Measurements from ENCODE around the gene MAML3. TPM values are rescaled to one million over a fixed set of nuclear protein-coding genes. Genes with fewer than 3 reads are reported as not detected.
"Not testable (repeated sequence)": the region's sequence is repeated elsewhere in the genome, so short reads cannot be mapped to it uniquely, and the experiment has no call there.

Gene MAML3
- total RNA-seq, 2 donors from 2014 or later: 6.3 to 6.5 TPM

DNA sequence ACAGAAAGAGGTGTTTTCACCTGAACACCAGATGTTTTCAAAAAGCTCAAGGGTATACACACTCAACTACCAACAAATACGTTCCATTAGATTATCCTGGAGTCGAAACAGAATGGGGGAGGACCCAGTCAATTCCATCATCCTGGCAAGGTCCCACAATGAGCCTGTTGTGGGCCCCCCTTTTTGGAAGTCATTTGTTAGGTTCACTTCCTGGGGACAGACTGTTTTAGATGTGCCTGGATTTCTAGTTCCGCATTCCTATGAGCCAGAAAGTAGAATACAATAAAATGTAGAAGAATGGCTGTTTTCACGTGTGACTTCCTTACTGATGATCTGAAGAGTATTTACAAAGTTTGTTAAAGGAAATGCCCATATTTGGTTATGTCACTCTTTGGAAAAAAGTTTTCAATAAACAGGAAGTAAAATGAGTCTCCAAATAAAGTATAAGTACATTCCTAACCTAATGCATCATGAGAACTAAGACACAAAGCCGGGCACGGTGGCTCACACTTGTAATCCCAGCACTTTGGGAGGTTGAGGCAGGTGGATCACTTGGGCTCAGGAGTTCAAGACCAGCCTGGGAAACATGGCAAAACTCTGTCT is 192.5 kb downstream of the MAML3 start:
- no peak for DNase-seq (ENCODE audit: low spot score)
- intact Hi-C loops (cut with DNase I): no loop called here

DNA sequence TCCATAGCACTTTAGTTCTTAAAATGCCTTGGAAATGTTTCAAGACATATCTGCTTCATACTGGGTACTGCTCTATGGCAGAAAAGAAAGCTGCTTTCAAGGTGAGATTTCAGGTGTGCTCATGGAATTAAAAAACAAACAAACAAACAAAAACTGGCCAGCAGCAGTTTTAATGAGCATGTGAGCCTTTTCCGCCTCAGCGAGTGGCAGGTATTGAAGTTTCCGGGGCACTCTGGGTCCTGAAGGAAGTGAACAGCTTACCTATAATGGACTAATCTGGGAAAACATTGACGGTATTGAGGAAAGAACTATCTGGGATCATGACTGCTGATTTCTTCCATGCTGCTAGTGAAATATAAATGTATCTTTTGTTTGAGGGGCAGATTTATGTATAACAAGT is 194.6 kb downstream of the MAML3 start:
- intact Hi-C loops (cut with DNase I): no loop called here
- no peak for DNase-seq (ENCODE audit: low spot score)

DNA sequence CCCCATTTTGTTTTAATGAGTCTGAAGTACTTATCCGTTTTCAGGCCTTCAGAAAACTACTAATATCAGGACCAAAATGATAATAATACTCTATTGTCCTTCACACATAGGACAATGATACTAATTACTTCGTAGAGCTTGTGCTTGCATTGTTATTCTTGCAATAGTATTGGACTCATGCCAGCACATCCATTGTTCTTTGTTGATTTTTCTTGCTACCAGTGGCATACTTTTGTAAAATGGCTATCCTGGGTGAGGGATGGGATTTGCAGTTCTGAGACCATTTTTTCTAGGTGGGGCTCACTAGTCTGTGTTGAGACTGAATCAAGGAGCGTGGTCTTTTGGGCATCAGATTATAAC is 195.3 kb downstream of the MAML3 start:
- intact Hi-C loops (cut with DNase I): no loop called here
- DNase-seq (ENCODE audit: low spot score): no peak

DNA sequence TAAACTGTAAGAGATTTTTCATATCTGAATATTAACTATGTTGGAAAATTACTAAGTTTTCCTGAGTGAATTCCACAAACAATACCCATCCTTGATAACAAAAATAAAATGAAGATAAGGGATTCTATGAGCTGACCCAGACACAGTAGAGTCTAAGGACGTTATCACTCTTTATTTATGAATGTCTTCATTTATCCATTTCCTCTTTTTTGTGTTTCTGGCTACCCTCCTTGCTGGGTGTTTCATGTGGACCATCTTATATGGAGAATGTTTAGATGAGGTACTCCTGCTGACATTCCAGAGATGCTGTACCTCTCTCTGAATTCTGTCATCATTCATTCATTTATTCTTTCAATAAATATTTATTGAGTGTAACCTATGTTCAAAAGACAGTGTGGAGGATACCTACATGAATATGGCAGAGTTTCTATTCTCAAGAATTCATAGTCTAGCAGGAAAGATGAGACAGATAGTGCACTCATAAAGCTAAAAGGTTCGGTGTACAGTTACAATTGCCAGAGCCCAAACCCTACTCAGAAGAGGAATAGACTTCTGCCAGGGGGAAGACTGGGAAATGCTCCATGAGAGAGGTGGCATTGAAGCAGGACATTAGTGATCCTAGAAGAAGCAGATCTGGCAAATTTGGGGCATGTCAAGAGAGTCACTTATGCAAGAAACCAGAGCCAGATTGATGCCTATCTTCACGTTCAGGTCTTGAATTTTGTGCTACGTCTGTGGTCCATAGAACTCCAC is 195.8 kb downstream of the MAML3 start:
- no peak for DNase-seq (ENCODE audit: low spot score)

DNA sequence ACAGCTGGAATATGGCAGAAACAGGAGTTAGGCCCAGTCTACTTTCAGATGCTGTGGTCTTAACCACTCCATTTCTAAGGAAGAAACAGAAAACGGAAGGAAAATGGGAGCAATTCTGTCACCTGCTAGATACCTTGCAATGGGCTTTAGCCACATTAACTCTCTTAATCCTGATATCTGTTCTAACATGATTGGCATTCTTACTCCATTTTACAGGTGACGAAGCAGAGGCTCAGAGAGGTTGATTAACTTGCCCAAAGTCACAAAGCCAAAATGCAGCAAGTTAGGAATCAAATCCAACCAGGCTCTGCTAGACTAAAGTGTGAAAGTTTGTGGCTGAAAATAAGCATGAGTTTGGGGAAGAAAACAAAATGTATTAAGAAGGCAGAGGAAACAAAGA is 196.9 kb downstream of the MAML3 start:
- intact Hi-C loops (cut with DNase I): no loop called here
- DNase-seq (ENCODE audit: low spot score): no peak

More for the DNA sequence above, 195.8 kb downstream of the MAML3 start:
- intact Hi-C loops (cut with DNase I): no loop called here

DNA sequence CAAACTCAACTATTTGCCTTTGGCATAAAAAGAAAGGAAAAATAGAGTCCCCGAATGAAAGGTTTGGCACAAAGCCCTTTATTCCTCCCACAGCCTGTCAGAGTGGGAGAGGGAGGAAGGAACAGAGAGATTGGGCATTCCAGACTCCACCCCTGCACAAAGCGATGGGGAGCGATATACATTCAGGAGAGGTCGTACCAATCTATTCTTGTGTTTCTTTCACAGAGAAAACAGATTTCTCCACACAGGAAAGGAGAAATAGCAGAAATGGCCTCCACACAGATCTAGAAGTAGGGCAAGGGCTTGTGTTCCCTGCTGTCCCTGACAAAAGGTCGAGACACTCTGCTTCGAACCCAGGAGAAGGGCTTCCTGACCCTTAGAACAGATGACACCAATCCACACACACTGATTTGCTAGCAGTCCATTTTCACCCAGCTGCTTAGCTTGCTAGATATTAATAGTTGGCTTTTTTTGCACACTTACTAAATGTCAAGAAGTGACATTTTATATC is 197.4 kb downstream of the MAML3 start:
- DNase-seq (ENCODE audit: low spot score): no peak
- intact Hi-C loops (cut with DNase I): no loop called here

DNA sequence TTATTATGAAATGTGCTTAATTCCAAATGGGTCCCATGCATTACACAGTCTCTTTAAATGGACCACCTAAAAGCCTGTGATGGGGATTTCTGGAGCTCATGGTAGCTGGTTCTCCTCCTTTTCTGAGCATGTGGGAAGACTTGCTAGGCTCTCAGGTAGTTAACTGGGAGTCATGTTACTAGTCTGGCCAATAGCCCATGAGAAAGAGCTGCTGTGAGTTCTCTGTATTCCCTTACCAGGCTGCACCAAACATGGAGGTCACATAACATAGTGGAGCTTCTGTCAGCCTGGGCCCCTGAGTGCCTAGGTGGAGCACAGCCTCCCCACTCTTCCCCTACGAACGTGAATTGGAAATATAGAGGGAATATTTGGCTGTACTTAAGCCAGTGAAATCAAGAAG is 198.4 kb downstream of the MAML3 start:
- intact Hi-C loops (cut with DNase I): no loop called here
- no peak for DNase-seq (ENCODE audit: low spot score)

DNA sequence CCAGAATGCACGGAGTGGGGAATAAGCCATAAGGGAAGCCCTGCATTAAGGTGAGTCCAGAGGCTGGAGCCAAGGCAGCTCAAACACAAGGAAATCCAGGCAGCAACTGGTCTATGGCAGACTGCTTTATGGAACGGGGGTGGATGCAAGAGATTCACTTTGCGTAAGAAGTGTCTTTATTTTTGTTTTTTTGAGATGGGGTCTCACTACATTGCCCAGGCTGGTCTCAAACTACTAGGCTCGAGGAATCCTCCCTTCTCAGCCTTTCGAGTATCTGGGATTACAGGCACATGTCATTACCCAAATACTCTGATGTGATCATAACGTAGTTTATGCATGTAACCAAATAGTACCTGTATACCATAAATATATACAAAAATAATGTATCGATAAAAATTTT is 199.5 kb downstream of the MAML3 start:
- intact Hi-C loops (cut with DNase I): no loop called here
- DNase-seq (ENCODE audit: low spot score): no peak

DNA sequence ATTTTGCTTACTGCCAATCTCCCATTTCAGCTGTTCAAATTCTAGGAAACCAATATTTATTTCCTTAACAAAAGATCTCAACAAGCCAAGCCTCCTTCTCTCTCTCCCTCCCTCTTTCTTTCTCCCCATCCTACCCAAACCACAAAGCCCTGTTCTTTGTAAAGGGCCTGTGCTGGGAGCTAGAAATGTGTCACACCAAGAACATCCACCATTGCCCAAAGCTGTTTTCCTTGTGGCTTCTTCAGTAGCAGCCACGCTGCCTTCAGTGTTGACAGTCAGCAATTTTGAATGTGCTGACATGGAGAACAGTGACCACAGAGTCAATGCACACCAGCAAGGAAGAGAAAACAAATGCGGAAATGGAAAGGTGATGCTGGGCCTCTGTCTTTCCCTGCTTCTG is 203.0 kb downstream of the MAML3 start:
- no peak for DNase-seq (ENCODE audit: low spot score)
- intact Hi-C loops (cut with DNase I): no loop called here

DNA sequence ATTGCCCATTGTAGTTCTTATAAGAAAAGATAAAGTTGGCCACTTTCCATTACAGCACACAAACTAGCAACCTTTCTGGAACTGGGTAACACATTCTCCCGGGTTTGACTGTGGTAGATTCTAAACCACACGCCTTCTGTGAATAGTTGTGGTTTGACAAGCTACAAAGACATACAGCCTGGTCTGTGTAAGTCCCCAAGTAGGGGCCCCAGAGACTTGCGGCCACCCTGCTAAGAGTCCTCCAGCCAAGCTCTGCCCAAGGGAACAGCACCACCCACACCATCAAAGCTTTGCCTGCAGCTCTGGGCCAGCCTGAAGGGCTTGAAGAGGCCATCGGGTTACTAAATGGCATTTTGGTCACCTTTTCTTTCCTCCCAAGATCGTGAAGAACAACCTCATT is 203.4 kb downstream of the MAML3 start:
- intact Hi-C loops (cut with DNase I): no loop called here
- no peak for DNase-seq (ENCODE audit: low spot score)

DNA sequence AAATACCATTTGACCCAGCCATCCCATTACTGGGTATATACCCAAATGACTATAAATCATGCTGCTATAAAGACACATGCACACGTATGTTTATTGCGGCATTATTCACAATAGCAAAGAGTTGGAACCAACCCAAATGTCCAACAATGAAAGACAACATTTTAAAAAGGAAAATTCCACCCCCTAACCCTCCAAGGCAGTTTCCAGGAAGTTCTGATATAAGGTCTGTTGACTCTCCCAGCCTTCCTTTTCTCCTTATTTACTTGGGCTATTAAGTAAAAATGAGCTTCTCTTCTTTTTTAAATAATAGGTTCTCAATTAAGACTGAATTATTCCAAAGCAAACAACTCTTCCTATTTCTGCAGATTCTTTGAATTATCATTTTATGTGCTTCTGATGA is 209.1 kb downstream of the MAML3 start:
- intact Hi-C loops (cut with DNase I); DNase-seq (ENCODE audit: low spot score): not testable (repeated sequence)

DNA sequence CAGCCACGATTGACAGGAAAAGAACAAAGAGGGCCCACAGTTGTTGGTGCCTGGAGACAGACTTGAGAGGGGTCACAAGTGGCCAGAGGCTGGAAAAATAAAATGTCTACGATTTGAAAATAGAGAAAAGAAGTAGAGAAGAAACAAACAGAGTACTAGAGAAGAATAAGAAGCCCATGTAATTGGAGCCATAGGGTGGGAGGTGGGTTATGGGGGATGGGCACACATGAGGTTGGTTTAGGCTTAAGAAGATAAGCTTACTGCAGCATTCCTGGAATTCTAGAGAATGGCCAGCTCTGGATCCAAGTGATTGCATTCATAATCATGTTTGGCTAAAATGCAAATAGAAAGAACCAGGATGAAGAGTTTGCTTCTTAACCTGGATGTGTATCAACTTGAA is 210.7 kb downstream of the MAML3 start:
- intact Hi-C loops (cut with DNase I): no loop called here
- no peak for DNase-seq (ENCODE audit: low spot score)

DNA sequence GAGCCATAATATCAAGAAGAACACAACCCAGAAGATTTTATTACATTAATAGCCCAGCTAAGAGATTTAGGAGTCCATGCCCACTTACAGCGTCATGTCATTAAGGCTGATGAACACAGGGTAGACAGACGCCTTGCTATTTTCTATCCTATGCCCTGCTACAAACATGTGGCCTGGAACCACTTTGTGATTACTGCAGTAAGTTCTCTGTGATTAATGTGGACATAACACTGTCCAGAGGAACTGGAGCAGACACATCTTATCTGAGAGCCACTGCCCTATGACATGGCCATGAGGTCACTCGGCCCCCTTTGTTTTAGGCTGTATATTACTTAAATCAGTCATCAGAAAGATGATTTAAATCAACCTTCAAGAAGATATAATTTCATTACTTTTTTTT is 211.7 kb downstream of the MAML3 start:
- DNase-seq (ENCODE audit: low spot score): no peak
- intact Hi-C loops (cut with DNase I): no loop called here

DNA sequence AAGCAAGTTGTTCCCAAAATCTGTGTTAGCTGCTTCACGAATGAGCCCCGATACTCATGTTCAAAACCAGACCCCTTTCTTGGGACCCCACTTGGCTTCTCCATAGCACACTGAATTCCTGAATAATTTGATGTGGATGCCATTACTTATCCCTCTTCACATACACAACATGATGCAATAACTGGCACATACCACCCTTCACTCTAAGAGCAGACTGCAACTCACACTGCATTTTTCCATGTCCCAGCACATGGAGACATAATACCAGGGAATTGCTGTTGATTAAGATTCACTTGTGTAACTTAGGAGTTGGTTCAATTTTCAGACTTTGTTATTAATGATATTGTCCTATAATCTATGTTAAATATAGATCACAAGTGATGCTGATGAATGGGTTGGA is 213.4 kb downstream of the MAML3 start:
- DNase-seq (ENCODE audit: low spot score): no peak
- intact Hi-C loops (cut with DNase I): loop anchor here in 1 of 2 donors (2.0 kb wide), 1 partner anchor 66 kb away; no protein-coding TSS in a partner anchor

DNA sequence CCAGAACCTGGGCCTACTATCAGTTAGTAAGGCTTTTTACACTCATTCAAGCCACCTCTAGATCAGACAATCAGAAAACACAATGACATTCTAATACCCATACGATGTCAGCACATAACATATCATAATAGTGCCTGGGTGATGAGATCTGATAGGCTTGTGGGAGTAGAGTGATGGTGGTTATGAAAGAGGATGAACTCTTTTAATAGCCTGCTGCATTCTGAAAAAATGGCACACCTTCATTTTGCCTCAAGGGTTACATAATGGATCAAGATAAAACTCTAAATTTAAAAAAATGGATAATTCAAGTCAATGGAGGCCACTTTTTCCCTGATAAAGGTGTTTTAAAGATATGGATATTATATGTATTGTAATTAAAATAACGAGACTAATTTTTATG is 215.6 kb downstream of the MAML3 start:
- DNase-seq (ENCODE audit: low spot score): no peak
- intact Hi-C loops (cut with DNase I): no loop called here

DNA sequence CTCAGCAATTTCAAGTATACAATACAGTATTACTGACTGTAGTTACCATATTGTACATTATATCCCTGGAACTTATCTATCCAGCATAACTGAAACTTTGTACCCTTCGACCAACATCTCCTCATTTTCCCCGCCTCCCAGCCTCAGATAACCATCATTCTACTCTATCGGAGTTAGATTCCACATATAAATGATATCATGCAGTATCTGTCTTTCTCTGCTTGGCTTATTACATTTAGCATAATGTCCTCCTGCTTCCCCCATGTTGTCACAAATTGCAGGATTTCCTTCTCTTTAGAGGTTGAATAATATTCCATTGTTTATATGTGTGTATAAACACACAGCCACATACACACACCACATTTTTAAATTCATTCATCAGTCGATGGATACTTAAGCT is 218.1 kb downstream of the MAML3 start:
- DNase-seq (ENCODE audit: low spot score): no peak
- intact Hi-C loops (cut with DNase I): no loop called here

DNA sequence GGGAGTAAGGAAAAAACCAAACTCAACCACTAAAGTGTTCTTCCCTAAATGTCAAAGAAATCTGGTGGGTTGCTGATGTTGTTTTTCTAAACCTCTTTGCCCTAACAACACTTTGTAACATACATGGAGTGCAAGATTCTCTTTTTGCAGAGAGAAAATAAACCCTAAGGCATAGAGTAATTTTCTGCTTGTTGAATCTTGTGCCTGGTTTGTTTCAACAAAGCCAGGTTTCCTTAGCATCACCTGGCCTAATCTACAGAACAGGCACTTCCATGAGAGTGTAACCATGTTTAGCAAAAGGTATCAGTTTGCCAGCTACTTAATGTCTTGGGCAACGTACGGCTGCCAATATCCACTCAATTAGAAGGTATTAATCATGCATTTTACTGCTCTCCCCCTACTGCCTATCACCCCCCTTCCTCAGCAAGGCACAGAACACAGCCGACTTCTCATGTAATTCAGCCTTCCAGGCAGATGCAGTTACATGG is 219.2 kb downstream of the MAML3 start:
- no peak for DNase-seq (ENCODE audit: low spot score)
- intact Hi-C loops (cut with DNase I): no loop called here

DNA sequence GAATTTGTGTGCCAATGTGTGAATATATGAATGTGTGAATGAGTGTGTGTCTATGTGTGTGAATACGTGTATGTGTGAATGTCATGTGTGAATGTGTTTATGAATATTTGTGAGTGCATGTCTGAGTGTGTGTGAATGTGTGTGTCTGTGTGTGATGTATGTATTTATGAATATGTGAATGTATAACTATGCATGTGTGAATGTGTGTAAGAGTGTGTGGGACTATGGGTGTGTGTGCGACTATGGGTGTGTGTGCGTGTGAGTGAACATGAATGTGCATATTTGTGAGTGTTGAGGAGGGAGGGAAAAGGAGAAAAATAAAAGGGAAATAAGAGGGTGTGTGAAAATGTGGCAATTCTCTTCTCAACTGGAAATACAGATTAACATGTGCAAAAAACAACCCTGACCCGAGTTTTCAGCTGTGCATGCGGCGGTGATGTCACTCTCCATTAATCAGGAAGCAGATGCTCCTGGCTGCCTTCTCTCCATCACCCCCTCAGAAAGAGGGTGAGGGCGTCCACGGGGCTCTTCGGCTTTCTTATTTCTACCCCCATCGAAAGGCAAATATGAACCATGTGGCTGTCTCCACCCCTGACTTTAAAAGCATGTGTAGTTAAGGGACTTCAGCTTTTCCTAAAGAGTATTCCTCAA is 219.8 kb downstream of the MAML3 start:
- no peak for DNase-seq (ENCODE audit: low spot score)
- intact Hi-C loops (cut with DNase I): no loop called here

DNA sequence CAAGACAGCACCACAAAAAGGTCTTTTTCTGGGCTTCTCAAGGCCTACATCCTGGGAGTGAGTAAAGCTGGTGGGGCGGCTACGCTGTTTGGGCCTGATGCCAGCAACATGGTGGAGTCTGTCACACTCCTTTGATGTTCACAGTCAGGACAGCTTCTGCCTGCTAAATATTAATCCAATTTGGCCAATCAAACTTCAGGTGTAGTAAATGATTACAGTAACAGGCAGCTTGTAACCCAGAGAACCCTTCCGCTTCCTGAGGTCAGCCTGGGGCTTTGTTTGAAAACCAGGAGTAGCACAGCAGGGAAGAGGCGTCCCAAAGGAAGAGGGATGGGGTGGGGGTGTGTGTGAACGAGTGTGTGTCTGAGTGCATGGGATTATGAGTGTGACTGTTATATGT is 220.4 kb downstream of the MAML3 start:
- intact Hi-C loops (cut with DNase I): no loop called here
- no peak for DNase-seq (ENCODE audit: low spot score)

DNA sequence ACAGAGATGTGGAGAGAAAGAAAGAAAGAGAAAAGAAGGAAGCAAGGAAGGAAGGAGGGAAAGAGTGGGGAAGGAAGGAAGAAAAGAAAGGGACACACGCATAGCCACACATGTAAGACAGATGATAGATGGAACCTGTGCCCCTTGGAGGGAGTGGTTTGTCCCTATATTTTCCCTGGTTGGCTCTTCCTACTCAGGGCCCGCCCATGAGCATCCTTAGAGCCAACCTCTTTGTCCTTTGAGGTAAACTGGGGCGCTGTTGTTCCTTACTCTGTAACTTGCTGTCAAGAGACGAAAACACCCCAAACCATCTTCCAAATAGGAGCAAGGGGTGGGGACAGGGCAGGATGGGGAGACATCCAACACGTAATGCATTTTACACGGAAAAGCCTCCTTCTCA is 220.9 kb downstream of the MAML3 start:
- intact Hi-C loops (cut with DNase I): no loop called here
- DNase-seq (ENCODE audit: low spot score): no peak

DNA sequence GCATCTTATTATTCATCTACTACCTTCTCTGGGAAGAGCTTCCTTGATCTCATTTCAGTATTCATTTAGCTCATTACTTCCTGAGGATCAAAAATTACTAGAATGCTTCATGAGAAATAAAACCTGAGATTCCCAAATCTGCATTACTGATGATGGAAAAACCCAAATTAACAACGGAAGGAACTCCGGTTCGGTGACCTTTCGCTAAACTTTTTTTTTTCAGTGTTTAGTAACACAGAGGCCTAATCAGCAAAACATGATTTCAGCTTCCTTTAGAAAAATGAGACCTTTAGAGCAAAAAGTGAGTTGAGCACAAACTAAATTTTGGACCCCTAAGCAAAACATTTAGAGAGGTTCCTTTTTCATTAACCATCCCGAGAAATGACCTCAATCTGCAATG is 229.2 kb downstream of the MAML3 start:
- no peak for DNase-seq (ENCODE audit: low spot score)
- intact Hi-C loops (cut with DNase I): no loop called here

Data from posterior vena cava (tissue), 2 donors.